ENCODE data around the gene AK5. TPM values are rescaled to one million over a fixed set of nuclear protein-coding genes. Genes with fewer than 3 reads are reported as not detected.

Gene AK5
- total and polyA plus RNA-seq, 2 of the 4 experiments (the other 2 are of a cell fraction): 22.5 to 25.8 TPM

- Histone ChIP-seq H3K4me1 (ENCODE audit: control insufficient read depth, insufficient read depth, low read length) (peaks cover 22% of the 10 kb centered on the region), H3K79me1 (ENCODE audit: low read depth in 1 of 2, low read length in 2 of 2) (peaks cover 0 to 28% of the 10 kb centered on the region in 2 experiments; a peak in 2 of 4 replicates), H3K27ac (ENCODE audit: insufficient read depth, low read length) (no peak overlapping the region), H3K4ac (ENCODE audit: low read depth, low read length) (no peak overlapping the region), H3K9me1 (ENCODE audit: insufficient read depth, low read length) (peaks cover 6% of the 10 kb centered on the region), H4K5ac (ENCODE audit: low read depth, low read length) (no peak overlapping the region), H2BK20ac (ENCODE audit: low read depth, low read length) (0 out of 2 replicates have a peak overlapping the region, but pooled peaks have one; percentile 37), H2BK120ac (ENCODE audit: low read depth, low read length) (no peak overlapping the region), H3K9ac (ENCODE audit: low read depth, low read length) (no peak overlapping the region), H3K27me3 (ENCODE audit: control insufficient read depth, insufficient read depth, low read length) (no peaks in the 10 kb centered on the region), H3K23ac (ENCODE audit: low read depth, low read length) (no peak overlapping the region), H3K4me2 (ENCODE audit: low read depth, low read length) (no peak overlapping the region), H2BK15ac (ENCODE audit: low read depth, low read length) (0 out of 3 replicates have a peak overlapping the region, but pooled peaks have one; percentile 12), H3K36me3 (ENCODE audit: control insufficient read depth, insufficient read depth, low read length) (no peaks in the 10 kb centered on the region), H2AK9ac (replicated peaks; ENCODE audit: low read depth, low read length, poor library complexity) (no peak overlapping the region), H3K14ac (replicated peaks; ENCODE audit: low read depth, low read length) (no peak overlapping the region), H4K91ac (ENCODE audit: insufficient read depth, low read depth, low read length) (no peak overlapping the region), H2AK5ac (ENCODE audit: low read depth, low read length) (no peak overlapping the region; the same call in 1 of the 2 replicates), H2BK5ac (ENCODE audit: low read depth, low read length, poor library complexity, severe bottlenecking) (peak overlapping the region; percentile 18), H4K8ac (ENCODE audit: low read depth in 2 of 2, low read length in 2 of 2) (no peak overlapping the region), H3K56ac (ENCODE audit: extremely low read depth, insufficient read depth, low read length) (no peak overlapping the region), H2AFZ (replicated peaks; ENCODE audit: low read length, poor library complexity) (no peak overlapping the region), H4K20me1 (ENCODE audit: insufficient read depth, low read length) (no peaks in the 10 kb centered on the region), H3K4me3 (ENCODE audit: insufficient read depth, low read depth, low read length) (no peak overlapping the region), H3K9me3 (ENCODE audit: control insufficient read depth, insufficient read depth, low read length) (no peaks in the 10 kb centered on the region), H3K18ac (ENCODE audit: low read depth, low read length) (no peak overlapping the region)
- CTCF ChIA-PET: interaction anchor here (0.6 kb wide), 1 partner anchor 16 kb away, joined by 3 read pairs; no protein-coding TSS in a partner anchor
- POLR2A ChIA-PET (ENCODE audit: unreplicated experiment): no interaction called here
- TF ChIP-seq RCOR1 (IDR thresholded peaks at IDR 0.05; ENCODE audit: insufficient replicate concordance, low read length) (no peak), CTCF (conservative IDR thresholded peaks at IDR 0.05; ENCODE audit: low read depth, low read length) (no peak), RFX5 (IDR thresholded peaks at IDR 0.05; ENCODE audit: low read depth, low read length) (no peak), CHD1 (IDR thresholded peaks at IDR 0.05; ENCODE audit: low read depth, low read length) (no peak), CEBPB (IDR thresholded peaks at IDR 0.05; ENCODE audit: low read depth, low read length) (peak; percentile 13; the same call in 1 of the 2 replicates), SMC3 (IDR thresholded peaks at IDR 0.05; ENCODE audit: low read depth, low read length) (no peak), MXI1 (IDR thresholded peaks at IDR 0.05; ENCODE audit: borderline replicate concordance, low read depth, low read length) (no peak), NFE2L2 (IDR thresholded peaks at IDR 0.05; ENCODE audit: low read depth, low read length) (no peak), RAD21 (IDR thresholded peaks at IDR 0.05; ENCODE audit: low read length) (no peak), MAZ (IDR thresholded peaks at IDR 0.05; ENCODE audit: borderline replicate concordance, low read depth, low read length) (no peak), BHLHE40 (IDR thresholded peaks at IDR 0.05; ENCODE audit: low read depth, low read length) (no peak), FOS (IDR thresholded peaks at IDR 0.05; ENCODE audit: low read depth, low read length) (peak; percentile 35; the same call in 1 of the 2 replicates), ELK1 (IDR thresholded peaks at IDR 0.05; ENCODE audit: borderline replicate concordance, low read depth, low read length) (no peak), MAFK (IDR thresholded peaks at IDR 0.05; ENCODE audit: low read depth, low read length) (no peak), POLR2A (IDR thresholded peaks at IDR 0.05; ENCODE audit: low read depth, low read length) (no peak)
- dilution Hi-C loops (cut with HindIII; ENCODE audit: low sequenced_read_pairs, unreplicated experiment): no loop called here
- BruUV-seq (replicated peaks): no TSS peak
- peak; percentile 23; the same call in 1 of the 2 replicates for ATAC-seq (ENCODE audit: low read depth)
- intact Hi-C loops (cut with micrococcal nuclease): no loop called here
- in situ Hi-C loops (cut with MboI; ENCODE audit: low sequenced_read_pairs): no loop called here
- WGBS, 2 experiments (ENCODE audit: extremely low coverage in 2 of 2, insufficient read length in 1 of 2): no CpG with 5 or more reads among the region's 4 CpGs
- peak; percentile 75 for DNase-seq
Observed at GRCh38 chr1:77543822-77544448, 262.1 kb downstream of the AK5 start.
